ENCODE measurements around the gene MAGI1.

DNA sequence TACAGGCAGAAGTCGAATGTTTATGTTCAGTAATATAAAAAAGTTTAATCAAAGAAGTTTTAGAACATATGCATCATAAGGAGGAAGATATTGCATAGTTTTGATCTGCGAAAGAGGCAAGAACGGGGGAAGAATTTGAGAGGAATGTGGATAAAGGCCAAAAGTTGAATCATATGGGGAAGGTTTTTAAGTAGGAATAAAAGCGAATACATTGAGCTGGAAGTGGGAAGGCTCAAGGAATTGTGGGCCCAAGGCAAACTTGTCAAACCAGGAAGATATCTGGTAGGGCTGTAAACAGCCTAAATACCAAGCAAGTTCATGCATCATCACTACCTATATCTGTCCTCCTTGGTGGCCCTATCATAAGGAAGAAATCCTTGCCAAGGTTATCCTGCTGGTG, 186.9 kb downstream of the MAGI1 start:
- TF ChIP-seq POLR2AphosphoS5 (IDR thresholded peaks at IDR 0.05; ENCODE audit: low read depth, low read length) (no peak), CTCF (IDR thresholded peaks at IDR 0.05 in 2 of 3, conservative IDR thresholded peaks at IDR 0.05 in 1 of 3; ENCODE audit: borderline replicate concordance in 1 of 3, insufficient read depth in 1 of 3, low read depth in 2 of 3, low read length in 2 of 3) (no peak), EZH2 (IDR thresholded peaks at IDR 0.05) (no peak), EZH2phosphoT487 (IDR thresholded peaks at IDR 0.05; ENCODE audit: borderline replicate concordance) (no peak), ZFX (IDR thresholded peaks at IDR 0.05) (no peak), POLR2A (IDR thresholded peaks at IDR 0.05; ENCODE audit: borderline replicate concordance, extremely low read depth, insufficient read depth, insufficient read length) (no peak), TCF7L2 (IDR thresholded peaks at IDR 0.05; ENCODE audit: borderline replicate concordance, extremely low read depth, insufficient read depth, insufficient read length) (no peak), MAX (IDR thresholded peaks at IDR 0.05) (no peak), RAD21 (IDR thresholded peaks at IDR 0.05; ENCODE audit: low read depth) (no peak)
- TF ChIP-seq, protein P1, sequence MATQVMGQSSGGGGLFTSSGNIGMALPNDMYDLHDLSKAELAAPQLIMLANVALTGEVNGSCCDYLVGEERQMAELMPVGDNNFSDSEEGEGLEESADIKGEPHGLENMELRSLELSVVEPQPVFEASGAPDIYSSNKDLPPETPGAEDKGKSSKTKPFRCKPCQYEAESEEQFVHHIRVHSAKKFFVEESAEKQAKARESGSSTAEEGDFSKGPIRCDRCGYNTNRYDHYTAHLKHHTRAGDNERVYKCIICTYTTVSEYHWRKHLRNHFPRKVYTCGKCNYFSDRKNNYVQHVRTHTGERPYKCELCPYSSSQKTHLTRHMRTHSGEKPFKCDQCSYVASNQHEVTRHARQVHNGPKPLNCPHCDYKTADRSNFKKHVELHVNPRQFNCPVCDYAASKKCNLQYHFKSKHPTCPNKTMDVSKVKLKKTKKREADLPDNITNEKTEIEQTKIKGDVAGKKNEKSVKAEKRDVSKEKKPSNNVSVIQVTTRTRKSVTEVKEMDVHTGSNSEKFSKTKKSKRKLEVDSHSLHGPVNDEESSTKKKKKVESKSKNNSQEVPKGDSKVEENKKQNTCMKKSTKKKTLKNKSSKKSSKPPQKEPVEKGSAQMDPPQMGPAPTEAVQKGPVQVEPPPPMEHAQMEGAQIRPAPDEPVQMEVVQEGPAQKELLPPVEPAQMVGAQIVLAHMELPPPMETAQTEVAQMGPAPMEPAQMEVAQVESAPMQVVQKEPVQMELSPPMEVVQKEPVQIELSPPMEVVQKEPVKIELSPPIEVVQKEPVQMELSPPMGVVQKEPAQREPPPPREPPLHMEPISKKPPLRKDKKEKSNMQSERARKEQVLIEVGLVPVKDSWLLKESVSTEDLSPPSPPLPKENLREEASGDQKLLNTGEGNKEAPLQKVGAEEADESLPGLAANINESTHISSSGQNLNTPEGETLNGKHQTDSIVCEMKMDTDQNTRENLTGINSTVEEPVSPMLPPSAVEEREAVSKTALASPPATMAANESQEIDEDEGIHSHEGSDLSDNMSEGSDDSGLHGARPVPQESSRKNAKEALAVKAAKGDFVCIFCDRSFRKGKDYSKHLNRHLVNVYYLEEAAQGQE (IDR thresholded peaks at IDR 0.05; ENCODE audit: low read depth) = no peak
